ENCODE data around the gene MEIS1.

The MEIS1 gene

GRCh38 chr2:66578054-66578686, 143.2 kb downstream of the MEIS1 start:
- Histone ChIP-seq H3K23ac (ENCODE audit: low read length) (no peak overlapping the region), H4K12ac (ENCODE audit: low read depth, low read length) (no peak overlapping the region), H3K4me1 (ENCODE audit: control insufficient read depth in 1 of 2, insufficient read depth in 2 of 2, low read length in 2 of 2) (peaks cover 17 to 31% of the 10 kb centered on the region in 2 experiments), H3K9ac (ENCODE audit: low read length) (no peak overlapping the region), H2AK5ac (ENCODE audit: low read length) (no peak overlapping the region), H3K79me2 (ENCODE audit: control insufficient read depth, insufficient read depth, low read length, poor library complexity) (peaks cover 1% of the 10 kb centered on the region), H3K4me2 (ENCODE audit: low read length) (peak overlapping the region; percentile 94), H3K9me3 (ENCODE audit: insufficient read depth, low read depth, low read length) (peaks cover 3% of the 10 kb centered on the region), H3K36me3 (ENCODE audit: control insufficient read depth in 1 of 2, insufficient read depth in 2 of 2, low read length in 2 of 2) (no peaks in the 10 kb centered on the region), H3K4me3 (ENCODE audit: low read depth, low read length) (no peak overlapping the region), H2BK12ac (ENCODE audit: low read length) (no peak overlapping the region), H4K91ac (ENCODE audit: low read depth, low read length) (no peak overlapping the region), H3K18ac (ENCODE audit: low read length) (no peak overlapping the region), H3K27me3 (ENCODE audit: insufficient read depth, low read length) (peaks cover 28% of the 10 kb centered on the region), H2AFZ (ENCODE audit: insufficient read depth, low read length, poor library complexity) (no peak overlapping the region), H4K8ac (ENCODE audit: low read depth, low read length) (no peak overlapping the region), H3K79me1 (ENCODE audit: low read length) (peaks cover 10% of the 10 kb centered on the region), H2BK120ac (ENCODE audit: insufficient read depth, low read length, poor library complexity) (no peak overlapping the region), H3K14ac (ENCODE audit: low read length) (no peak overlapping the region), H2BK5ac (ENCODE audit: low read depth, low read length, poor library complexity) (no peak overlapping the region), H3K4ac (ENCODE audit: low read depth, low read length) (no peak overlapping the region), H3K27ac (ENCODE audit: low read depth, low read length) (no peak overlapping the region)
- DNase-seq: no peak
- WGBS (ENCODE audit: extremely low coverage, insufficient coverage, insufficient read length): no CpG with 5 or more reads among the region's 27 CpGs

- Histone ChIP-seq H4K8ac (ENCODE audit: low read depth, low read length) (no peak overlapping the region), H3K4me3 (ENCODE audit: low read depth, low read length) (no peak overlapping the region), H2BK12ac (ENCODE audit: low read length) (no peak overlapping the region), H3K79me2 (ENCODE audit: control insufficient read depth, insufficient read depth, low read length, poor library complexity) (peaks cover 1% of the 10 kb centered on the region), H2AFZ (ENCODE audit: insufficient read depth, low read length, poor library complexity) (no peak overlapping the region), H2AK5ac (ENCODE audit: low read length) (no peak overlapping the region), H4K12ac (ENCODE audit: low read depth, low read length) (no peak overlapping the region), H3K23ac (ENCODE audit: low read length) (no peak overlapping the region), H2BK120ac (ENCODE audit: insufficient read depth, low read length, poor library complexity) (no peak overlapping the region), H3K4me1 (ENCODE audit: control insufficient read depth in 1 of 2, insufficient read depth in 2 of 2, low read length in 2 of 2) (peaks cover 17 to 31% of the 10 kb centered on the region in 2 experiments), H3K14ac (ENCODE audit: low read length) (no peak overlapping the region), H4K91ac (ENCODE audit: low read depth, low read length) (no peak overlapping the region), H3K27me3 (ENCODE audit: insufficient read depth, low read length) (peaks cover 33% of the 10 kb centered on the region), H3K36me3 (ENCODE audit: control insufficient read depth in 1 of 2, insufficient read depth in 2 of 2, low read length in 2 of 2) (no peaks in the 10 kb centered on the region), H3K4me2 (ENCODE audit: low read length) (peak overlapping the region; percentile 94), H3K4ac (ENCODE audit: low read depth, low read length) (no peak overlapping the region), H3K9ac (ENCODE audit: low read length) (no peak overlapping the region), H2BK5ac (ENCODE audit: low read depth, low read length, poor library complexity) (no peak overlapping the region), H3K9me3 (ENCODE audit: insufficient read depth, low read depth, low read length) (peaks cover 4% of the 10 kb centered on the region), H3K18ac (ENCODE audit: low read length) (no peak overlapping the region), H3K79me1 (ENCODE audit: low read length) (peaks cover 10% of the 10 kb centered on the region), H3K27ac (ENCODE audit: low read depth, low read length) (no peak overlapping the region)
- DNase-seq: no peak
- no CpG with 5 or more reads among the region's 10 CpGs for WGBS (ENCODE audit: extremely low coverage, insufficient coverage, insufficient read length)
Observed at GRCh38 chr2:66578687-66579106, 143.8 kb downstream of the MEIS1 start.

- Histone ChIP-seq H2AK5ac (ENCODE audit: low read length) (no peak overlapping the region), H3K23ac (ENCODE audit: low read length) (no peak overlapping the region), H3K36me3 (ENCODE audit: control insufficient read depth in 1 of 2, insufficient read depth in 2 of 2, low read length in 2 of 2) (no peaks in the 10 kb centered on the region), H4K12ac (ENCODE audit: low read depth, low read length) (no peak overlapping the region), H2BK12ac (ENCODE audit: low read length) (no peak overlapping the region), H3K4me1 (ENCODE audit: control insufficient read depth in 1 of 2, insufficient read depth in 2 of 2, low read length in 2 of 2) (peaks cover 17 to 28% of the 10 kb centered on the region in 2 experiments), H4K91ac (ENCODE audit: low read depth, low read length) (no peak overlapping the region), H3K4ac (ENCODE audit: low read depth, low read length) (no peak overlapping the region), H3K79me2 (ENCODE audit: control insufficient read depth, insufficient read depth, low read length, poor library complexity) (peaks cover 1% of the 10 kb centered on the region), H3K9ac (ENCODE audit: low read length) (no peak overlapping the region), H2BK120ac (ENCODE audit: insufficient read depth, low read length, poor library complexity) (no peak overlapping the region), H2BK5ac (ENCODE audit: low read depth, low read length, poor library complexity) (no peak overlapping the region), H3K9me3 (ENCODE audit: insufficient read depth, low read depth, low read length) (peaks cover 4% of the 10 kb centered on the region), H3K14ac (ENCODE audit: low read length) (no peak overlapping the region), H3K4me2 (ENCODE audit: low read length) (no peak overlapping the region), H2AFZ (ENCODE audit: insufficient read depth, low read length, poor library complexity) (no peak overlapping the region), H3K18ac (ENCODE audit: low read length) (no peak overlapping the region), H3K27ac (ENCODE audit: low read depth, low read length) (no peak overlapping the region), H3K4me3 (ENCODE audit: low read depth, low read length) (no peak overlapping the region), H4K8ac (ENCODE audit: low read depth, low read length) (no peak overlapping the region), H3K27me3 (ENCODE audit: insufficient read depth, low read length) (peaks cover 34% of the 10 kb centered on the region), H3K79me1 (ENCODE audit: low read length) (peaks cover 10% of the 10 kb centered on the region)
- no peak for DNase-seq
- WGBS (ENCODE audit: extremely low coverage, insufficient coverage, insufficient read length): no CpG with 5 or more reads among the region's 10 CpGs
Observed at GRCh38 chr2:66579186-66580126, 144.5 kb downstream of the MEIS1 start.

DNA sequence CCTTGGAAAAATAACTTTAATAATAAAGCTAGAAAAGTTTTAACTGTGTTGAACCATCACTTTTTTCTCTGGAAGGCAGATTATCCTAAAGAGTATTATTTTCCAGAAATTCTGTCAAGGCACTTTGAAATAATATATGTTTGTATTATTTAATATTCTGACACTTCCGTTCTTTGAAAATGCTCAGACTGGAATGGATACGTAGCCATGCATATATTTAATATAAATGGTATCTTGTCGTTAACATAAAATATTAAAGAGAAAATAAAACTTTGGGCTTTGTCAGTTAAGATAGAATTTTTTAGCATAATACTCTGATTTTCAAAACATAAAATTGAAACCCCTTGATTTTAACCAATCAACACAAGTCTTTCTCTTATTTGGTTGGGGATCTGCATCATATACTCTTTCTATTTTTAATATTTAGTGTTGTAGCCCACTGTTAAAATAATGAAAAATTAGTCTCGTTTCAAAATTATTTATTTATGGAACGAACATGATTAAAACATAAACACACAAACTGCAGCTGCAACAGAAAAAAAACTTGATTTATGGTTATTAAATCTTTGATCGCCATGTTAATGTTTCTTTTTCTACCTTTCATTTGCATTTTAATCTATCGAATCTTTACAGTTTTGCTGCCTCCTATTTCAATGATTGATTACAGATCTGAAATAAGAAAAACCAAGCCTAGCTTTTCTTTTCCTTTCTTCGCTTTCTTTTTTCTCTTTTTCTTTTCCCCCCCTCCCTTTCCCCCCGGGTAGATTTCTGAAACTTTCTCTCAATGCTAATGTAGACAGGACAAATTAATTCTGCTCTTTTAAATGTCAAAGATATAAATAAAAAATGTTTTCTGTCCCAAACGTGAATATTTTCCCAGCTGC, 145.5 kb downstream of the MEIS1 start:
- Histone ChIP-seq H3K23ac (ENCODE audit: low read length) (no peak overlapping the region), H2BK120ac (ENCODE audit: insufficient read depth, low read length, poor library complexity) (no peak overlapping the region), H3K4ac (ENCODE audit: low read depth, low read length) (no peak overlapping the region), H3K4me2 (ENCODE audit: low read length) (peak overlapping the region; percentile 98), H3K79me1 (ENCODE audit: low read length) (peaks cover 10% of the 10 kb centered on the region), H2AFZ (ENCODE audit: insufficient read depth, low read length, poor library complexity) (no peak overlapping the region), H2BK5ac (ENCODE audit: low read depth, low read length, poor library complexity) (no peak overlapping the region), H3K14ac (ENCODE audit: low read length) (no peak overlapping the region), H2BK12ac (ENCODE audit: low read length) (no peak overlapping the region), H3K9me3 (ENCODE audit: insufficient read depth, low read depth, low read length) (peaks cover 4% of the 10 kb centered on the region), H3K27ac (ENCODE audit: low read depth, low read length) (no peak overlapping the region), H2AK5ac (ENCODE audit: low read length) (no peak overlapping the region), H4K12ac (ENCODE audit: low read depth, low read length) (no peak overlapping the region), H3K4me1 (ENCODE audit: control insufficient read depth in 1 of 2, insufficient read depth in 2 of 2, low read length in 2 of 2) (peaks cover 17 to 28% of the 10 kb centered on the region in 2 experiments), H4K8ac (ENCODE audit: low read depth, low read length) (no peak overlapping the region), H3K27me3 (ENCODE audit: insufficient read depth, low read length) (peaks cover 34% of the 10 kb centered on the region), H3K79me2 (ENCODE audit: control insufficient read depth, insufficient read depth, low read length, poor library complexity) (peaks cover 1% of the 10 kb centered on the region), H3K36me3 (ENCODE audit: control insufficient read depth in 1 of 2, insufficient read depth in 2 of 2, low read length in 2 of 2) (no peaks in the 10 kb centered on the region), H3K18ac (ENCODE audit: low read length) (no peak overlapping the region), H3K4me3 (ENCODE audit: low read depth, low read length) (no peak overlapping the region), H4K91ac (ENCODE audit: low read depth, low read length) (no peak overlapping the region), H3K9ac (ENCODE audit: low read length) (no peak overlapping the region)
- WGBS (ENCODE audit: extremely low coverage, insufficient coverage, insufficient read length): no CpG with 5 or more reads among the region's 10 CpGs
- DNase-seq: no peak
